ENCODE measurements around the gene KLF11.

- TF ChIP-seq CTCF (IDR thresholded peaks at IDR 0.05), result peak in 1 of 7 experiments; percentile 13
- no peak for TF ChIP-seq POLR2A (IDR thresholded peaks at IDR 0.05)
These were observed 20.2 kb upstream of the KLF11 start for GRCh38 chr2:10022966-10023662.

Data from body of pancreas (tissue), 4 donors.